HEK293 (cell line): ENCODE measurements around the gene MN1.

ENCODE experiments used
- CTCF ChIA-PET: fragments of 350-600 bp; formaldehyde crosslinking; extraction: SDS; loops from one replicate; lab custom pipeline; 2021; ENCODE audit warnings: antibody characterized with exemption; lab: Yijun Ruan, JAX
- POLR2A ChIA-PET: fragments of 300-600 bp; formaldehyde crosslinking; extraction: SDS; loops from one replicate; lab custom pipeline; 2020; ENCODE audit warnings: antibody characterized with exemption, inconsistent platforms; lab: Yijun Ruan, JAX
- H3K27ac ChIP-seq: fragments of 200-500 bp; sonication (Bioruptor generic); 2 replicates; pipeline ENCODE4 v1.5.1; 2014; ENCODE audit warnings: low read depth, low read length, control low read depth, inconsistent platforms; ENCODE audit errors: extremely low read depth
- H3K36me3 ChIP-seq, 2 experiments: fragments of 200-500 bp in 1 of 2; sonication (Bioruptor generic) in 1 of 2; 1 replicate in 1 of 2; 2 replicates in 1 of 2; pipeline ENCODE4 v1.5.1; 2014 to 2017; ENCODE audit warnings: inconsistent platforms in 2 of 2, low read length in 2 of 2; ENCODE audit not compliant: control insufficient read depth in 2 of 2, insufficient read depth in 1 of 2
- H3K4me1 ChIP-seq: fragments of 200-500 bp; sonication (Bioruptor generic); 2 replicates; pipeline ENCODE4 v1.5.1; 2014; ENCODE audit warnings: mild to moderate bottlenecking, low read length, inconsistent platforms; ENCODE audit not compliant: control insufficient read depth, insufficient read depth
- H3K4me3 ChIP-seq: 2 replicates; pipeline ENCODE4 v1.5.1; 2011; ENCODE audit warnings: low read depth, mild to moderate bottlenecking, control low read depth, low read length, moderate library complexity
- H3K9me3 ChIP-seq: fragments of 200-500 bp; sonication (Bioruptor generic); 2 replicates; pipeline ENCODE4 v1.5.1; 2014; ENCODE audit warnings: low read depth, low read length, inconsistent platforms; ENCODE audit not compliant: control insufficient read depth, insufficient read depth
- EGR2 ChIP-seq: fragments of 450-650 bp; formaldehyde crosslinking; IDR thresholded peaks from 2 replicates; pipeline ENCODE4 v1.5.1; 2016; ENCODE audit warnings: low read depth, missing biosample characterization, missing genetic modification characterization
- GLI2 ChIP-seq: fragments of 450-650 bp; formaldehyde crosslinking; IDR thresholded peaks from 2 replicates; pipeline ENCODE4; 2017; ENCODE audit warnings: missing biosample characterization, missing genetic modification characterization, low read depth, borderline replicate concordance
- KLF8 ChIP-seq: fragments of 450-650 bp; formaldehyde crosslinking; IDR thresholded peaks from 2 replicates; pipeline ENCODE4 v1.5.1; 2016; ENCODE audit warnings: missing biosample characterization, missing genetic modification characterization
- PRDM1 ChIP-seq: fragments of 450-650 bp; formaldehyde crosslinking; IDR thresholded peaks from 2 replicates; pipeline ENCODE4; 2016; ENCODE audit warnings: missing biosample characterization, missing genetic modification characterization
- ZBTB21 ChIP-seq: fragments of 450-650 bp; formaldehyde crosslinking; IDR thresholded peaks from 2 replicates; pipeline ENCODE4 v1.5.1; 2017; ENCODE audit warnings: missing biosample characterization, missing genetic modification characterization
- ZFHX2 ChIP-seq: fragments of 450-650 bp; formaldehyde crosslinking; conservative IDR thresholded peaks from 2 replicates; pipeline ENCODE4 v1.5.1; 2016; ENCODE audit warnings: missing biosample characterization, missing genetic modification characterization
- ZFP37 ChIP-seq: fragments of 450-650 bp; formaldehyde crosslinking; IDR thresholded peaks from 2 replicates; pipeline ENCODE4 v1.5.1; 2016; ENCODE audit warnings: missing biosample characterization, missing genetic modification characterization
- ZNF114 ChIP-seq: fragments of 450-650 bp; formaldehyde crosslinking; IDR thresholded peaks from 2 replicates; pipeline ENCODE4 v1.5.0; 2017; ENCODE audit warnings: missing biosample characterization, missing genetic modification characterization
- ZNF121 ChIP-seq: fragments of 450-650 bp; formaldehyde crosslinking; IDR thresholded peaks from 2 replicates; pipeline ENCODE4 v1.5.1; 2016; ENCODE audit warnings: missing biosample characterization, missing genetic modification characterization
- ZNF132 ChIP-seq: fragments of 450-650 bp; formaldehyde crosslinking; IDR thresholded peaks from 2 replicates; pipeline ENCODE4 v1.5.1; 2017; ENCODE audit warnings: missing biosample characterization, missing genetic modification characterization, borderline replicate concordance
- ZNF248 ChIP-seq: fragments of 450-650 bp; formaldehyde crosslinking; IDR thresholded peaks from 2 replicates; pipeline ENCODE4 v1.5.1; 2017; ENCODE audit warnings: missing biosample characterization, missing genetic modification characterization
- ZNF324 ChIP-seq: fragments of 450-650 bp; formaldehyde crosslinking; IDR thresholded peaks from 2 replicates; pipeline ENCODE4 v1.5.1; 2016; ENCODE audit warnings: missing biosample characterization, missing genetic modification characterization
- ZNF354C ChIP-seq: fragments of 450-650 bp; formaldehyde crosslinking; IDR thresholded peaks from 2 replicates; pipeline ENCODE4 v1.5.1; 2016; ENCODE audit warnings: missing biosample characterization, missing genetic modification characterization, low read depth, borderline replicate concordance
- ZNF510 ChIP-seq: fragments of 450-650 bp; formaldehyde crosslinking; IDR thresholded peaks from 2 replicates; pipeline ENCODE4 v1.5.1; 2018; ENCODE audit warnings: mild to moderate bottlenecking, missing genetic modification characterization, missing biosample characterization; ENCODE audit not compliant: insufficient replicate concordance
- ZNF585B ChIP-seq: fragments of 450-650 bp; formaldehyde crosslinking; IDR thresholded peaks from 2 replicates; pipeline ENCODE4 v1.5.1; 2016; ENCODE audit warnings: missing biosample characterization, missing genetic modification characterization
- ZNF776 ChIP-seq: fragments of 450-650 bp; formaldehyde crosslinking; IDR thresholded peaks from 2 replicates; pipeline ENCODE4 v1.5.0; 2017; ENCODE audit warnings: missing biosample characterization, missing genetic modification characterization, borderline replicate concordance
- ZSCAN23 ChIP-seq: fragments of 450-650 bp; formaldehyde crosslinking; IDR thresholded peaks from 2 replicates; pipeline ENCODE4 v1.5.1; 2016; ENCODE audit warnings: missing biosample characterization, missing genetic modification characterization
- TF ChIP-seq, protein P1 (sequence below): fragments of 450-650 bp; formaldehyde crosslinking; IDR thresholded peaks from 2 replicates; pipeline ENCODE4 v1.5.1; 2016; ENCODE audit warnings: missing biosample characterization, missing genetic modification characterization
- TF ChIP-seq, protein P2 (sequence below): sonication (generic); formaldehyde crosslinking; IDR thresholded peaks from 2 replicates; pipeline ENCODE4 v1.8.1; 2022; ENCODE audit warnings: mild to moderate bottlenecking, moderate library complexity, missing genetic modification reagents

Gene MN1

DNA sequence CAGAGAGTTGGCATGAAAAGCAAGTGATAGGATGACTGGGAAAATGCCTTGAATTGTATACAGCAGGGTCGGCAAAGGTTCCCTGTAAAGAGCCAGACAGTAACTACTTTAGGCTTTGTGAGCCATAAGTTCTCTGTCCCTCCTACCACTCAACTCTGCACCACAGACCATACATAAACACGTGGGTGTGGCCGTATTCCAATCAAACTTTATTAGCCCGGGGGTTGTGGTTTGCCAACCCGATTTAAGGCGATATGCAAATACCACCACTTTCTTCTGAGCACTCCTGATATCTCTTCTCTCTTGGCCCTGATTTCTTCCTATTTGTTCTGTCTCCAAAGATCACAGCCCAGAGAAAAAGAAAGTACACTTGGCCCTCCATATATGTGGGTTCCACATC lies 87.5 kb downstream of the MN1 start (continued):
- TF ChIP-seq ZNF776 (tag by site-specific recombination) = no peak
- TF ChIP-seq, all 188 proteins: peak for 6

- peaks cover 15% of the 10 kb centered on the region for H3K4me1 ChIP-seq
- H3K27ac ChIP-seq = peak overlapping the region; percentile 25; the same call in 1 of the 2 replicates
- H3K36me3 ChIP-seq = no peaks in the 10 kb centered on the region
- TF ChIP-seq ZNF132 (no peak), ZNF585B (tag by site-specific recombination) (no peak), ZBTB21 (no peak), ZSCAN23 (tag by site-specific recombination) (no peak), GLI2 (tag by site-specific recombination) (no peak), PRDM1 (tag by site-specific recombination) (no peak), ZNF354C (tag by site-specific recombination) (no peak)
- TF ChIP-seq, protein P1, sequence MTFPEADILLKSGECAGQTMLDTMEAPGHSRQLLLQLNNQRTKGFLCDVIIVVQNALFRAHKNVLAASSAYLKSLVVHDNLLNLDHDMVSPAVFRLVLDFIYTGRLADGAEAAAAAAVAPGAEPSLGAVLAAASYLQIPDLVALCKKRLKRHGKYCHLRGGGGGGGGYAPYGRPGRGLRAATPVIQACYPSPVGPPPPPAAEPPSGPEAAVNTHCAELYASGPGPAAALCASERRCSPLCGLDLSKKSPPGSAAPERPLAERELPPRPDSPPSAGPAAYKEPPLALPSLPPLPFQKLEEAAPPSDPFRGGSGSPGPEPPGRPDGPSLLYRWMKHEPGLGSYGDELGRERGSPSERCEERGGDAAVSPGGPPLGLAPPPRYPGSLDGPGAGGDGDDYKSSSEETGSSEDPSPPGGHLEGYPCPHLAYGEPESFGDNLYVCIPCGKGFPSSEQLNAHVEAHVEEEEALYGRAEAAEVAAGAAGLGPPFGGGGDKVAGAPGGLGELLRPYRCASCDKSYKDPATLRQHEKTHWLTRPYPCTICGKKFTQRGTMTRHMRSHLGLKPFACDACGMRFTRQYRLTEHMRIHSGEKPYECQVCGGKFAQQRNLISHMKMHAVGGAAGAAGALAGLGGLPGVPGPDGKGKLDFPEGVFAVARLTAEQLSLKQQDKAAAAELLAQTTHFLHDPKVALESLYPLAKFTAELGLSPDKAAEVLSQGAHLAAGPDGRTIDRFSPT (tag by site-specific recombination) = no peak
- CTCF ChIA-PET = interaction anchor here (0.7 to 1.0 kb wide), 2 partner anchors 10 to 383 kb away, joined by 3 read pairs; no protein-coding TSS in a partner anchor
- H3K4me3 ChIP-seq = no peak overlapping the region
- no peaks in the 10 kb centered on the region for H3K9me3 ChIP-seq
- POLR2A ChIA-PET = no interaction called here
These were observed 88.1 kb downstream of the MN1 start for GRCh38 chr22:27713461-27713860.

GRCh38 chr22:27711756-27712155 lies 89.8 kb downstream of the MN1 start:
- CTCF ChIA-PET = interaction anchor here (0.9 kb wide), 1 partner anchor 10 kb away, joined by 4 read pairs; no protein-coding TSS in a partner anchor
- Histone ChIP-seq H3K36me3 (no peaks in the 10 kb centered on the region), H3K27ac (no peak overlapping the region), H3K4me3 (no peak overlapping the region), H3K9me3 (no peaks in the 10 kb centered on the region), H3K4me1 (peaks cover 9% of the 10 kb centered on the region)
- TF ChIP-seq ZNF121 (tag by site-specific recombination) (peak; percentile 66; the same call in 1 of the 2 replicates), ZFP37 (tag by site-specific recombination) (no peak), ZNF114 (tag by site-specific recombination) (no peak), ZNF510 (tag by site-specific recombination) (no peak), KLF8 (tag by site-specific recombination) (no peak)
- TF ChIP-seq, protein P2, sequence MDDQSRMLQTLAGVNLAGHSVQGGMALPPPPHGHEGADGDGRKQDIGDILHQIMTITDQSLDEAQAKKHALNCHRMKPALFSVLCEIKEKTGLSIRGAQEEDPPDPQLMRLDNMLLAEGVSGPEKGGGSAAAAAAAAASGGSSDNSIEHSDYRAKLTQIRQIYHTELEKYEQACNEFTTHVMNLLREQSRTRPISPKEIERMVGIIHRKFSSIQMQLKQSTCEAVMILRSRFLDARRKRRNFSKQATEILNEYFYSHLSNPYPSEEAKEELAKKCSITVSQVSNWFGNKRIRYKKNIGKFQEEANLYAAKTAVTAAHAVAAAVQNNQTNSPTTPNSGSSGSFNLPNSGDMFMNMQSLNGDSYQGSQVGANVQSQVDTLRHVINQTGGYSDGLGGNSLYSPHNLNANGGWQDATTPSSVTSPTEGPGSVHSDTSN (CRISPR knock-in tag) = no peak
- POLR2A ChIA-PET = interaction anchor here (0.6 kb wide), 1 partner anchor 36 kb away, joined by 7 read pairs; no protein-coding TSS in a partner anchor

DNA sequence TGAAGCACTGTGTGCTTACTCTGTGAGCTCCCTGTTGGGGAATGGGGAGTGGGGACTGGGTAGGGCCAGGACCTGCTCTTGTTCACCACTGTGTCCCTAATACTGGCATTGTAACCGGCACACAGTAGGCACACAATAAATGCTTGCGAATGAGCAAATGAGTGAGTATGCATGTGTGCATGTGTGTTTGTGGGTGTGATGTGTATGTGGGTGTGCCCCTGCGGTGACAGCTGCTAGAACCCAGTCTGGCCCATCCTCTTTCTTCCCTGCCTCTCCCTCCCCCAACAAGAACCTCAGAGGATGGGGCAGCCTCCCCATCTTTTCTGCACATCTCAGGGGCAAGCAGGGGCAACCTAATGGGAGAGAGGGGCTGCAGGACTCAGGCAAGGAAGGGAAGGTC lies 90.5 kb downstream of the MN1 start:
- H3K36me3 ChIP-seq = no peaks in the 10 kb centered on the region
- peaks cover 9% of the 10 kb centered on the region for H3K4me1 ChIP-seq
- POLR2A ChIA-PET = interaction anchor here (0.6 kb wide), 1 partner anchor 36 kb away, joined by 7 read pairs; no protein-coding TSS in a partner anchor
- H3K4me3 ChIP-seq = no peak overlapping the region
- H3K27ac ChIP-seq = no peak overlapping the region
- CTCF ChIA-PET = interaction anchor here (0.9 kb wide), 1 partner anchor 9 kb away, joined by 4 read pairs; no protein-coding TSS in a partner anchor
- TF ChIP-seq EGR2 (peak; percentile 41; the same call in 1 of the 2 replicates), ZNF248 (tag by site-specific recombination) (no peak), ZFHX2 (tag by site-specific recombination) (peak; percentile 65), ZNF324 (tag by site-specific recombination) (no peak)
- TF ChIP-seq, all 188 proteins: peak for 2
- no peaks in the 10 kb centered on the region for H3K9me3 ChIP-seq
